GM12878 (cell line): Measurements from ENCODE around the gene ARHGEF1. TPM values are rescaled to one million over a fixed set of nuclear protein-coding genes. Genes with fewer than 3 reads are reported as not detected.
"Not testable (repeated sequence)": the region's sequence is repeated elsewhere in the genome, so short reads cannot be mapped to it uniquely, and the experiment has no call there.

Experiments used
- ATAC-seq: fragments of 200-7000 bp; cut with Tn5 transposase; 3 replicates; pipeline ENCODE4 v1.9.1; 2020; ENCODE audit warnings: mild to moderate bottlenecking, moderate library complexity
- BruUV-seq: library from RNA; stranded (reverse); fragments of 400-500 nt; replicated peaks from 2 replicates; lab custom pipeline; 2021; lab: Mats Ljungman, UMichigan
- CTCF ChIA-PET: fragments of 300-600 bp; sonication (Branson Sonifier 250); formaldehyde crosslinking; extraction: SDS; loops from one replicate; lab custom pipeline; 2021; ENCODE audit warnings: inconsistent platforms; lab: Yijun Ruan, JAX
- POLR2A ChIA-PET: fragments of 350-600 bp; formaldehyde crosslinking; extraction: SDS; loops from one replicate; lab custom pipeline; 2021; ENCODE audit warnings: inconsistent platforms; lab: Charles Lee
- RAD21 ChIA-PET: fragments of 300-600 bp; sonication (Branson Sonifier 250); formaldehyde crosslinking; loops from one replicate; lab custom pipeline; 2023; ENCODE audit warnings: antibody characterized with exemption; ENCODE audit not compliant: unreplicated experiment; lab: Charles Lee
- SMC1A ChIA-PET: fragments of 300-600 bp; sonication (Branson Sonifier 250); formaldehyde crosslinking; loops from one replicate; lab custom pipeline; 2023; ENCODE audit not compliant: unreplicated experiment, uncharacterized antibody; lab: Charles Lee
- DNase-seq: peaks from one replicate; pipeline ENCODE4 v3.0.0-alpha.2; 2011; ENCODE audit warnings: low read depth, low spot score
- FAIRE-seq: peaks from 3 replicates; lab custom pipeline; 2011; peaks lifted over from hg19 to GRCh38; lab: Jason Lieb, UNC
- H2AFZ ChIP-seq: 2 replicates; pipeline ENCODE4 v1.6.0; 2011; ENCODE audit warnings: low read depth, low read length, control low read depth; ENCODE audit not compliant: control insufficient read depth
- H3K27ac ChIP-seq: 2 replicates; pipeline ENCODE4 v1.5.1; 2011; ENCODE audit warnings: control low read depth; ENCODE audit not compliant: control insufficient read depth, insufficient read depth
- H3K27me3 ChIP-seq, 2 experiments: replicated peaks in 1 of 2; 2 replicates each; pipeline versions ENCODE4 v1.6.0 to v1.6.1; 2011; ENCODE audit warnings: low read length in 1 of 2; ENCODE audit not compliant: control insufficient read depth in 2 of 2, insufficient read depth in 2 of 2
- H3K36me3 ChIP-seq, 2 experiments: 2 replicates each; pipeline ENCODE4 v1.5.1; 2011; ENCODE audit warnings: low read length in 1 of 2; ENCODE audit not compliant: control insufficient read depth in 2 of 2, insufficient read depth in 2 of 2
- H3K4me1 ChIP-seq: 2 replicates; pipeline ENCODE4 v1.6.1; 2011; ENCODE audit warnings: mild to moderate bottlenecking, low read length, moderate library complexity, mixed read lengths; ENCODE audit not compliant: control insufficient read depth, insufficient read depth
- H3K4me2 ChIP-seq: 2 replicates; pipeline ENCODE4 v1.6.0; 2011; ENCODE audit warnings: control low read depth; ENCODE audit not compliant: control insufficient read depth, insufficient read depth
- H3K4me3 ChIP-seq: fragments of 200-600 bp; sonication (generic); 2 replicates; pipeline ENCODE4 v1.5.1; 2016
- H3K79me2 ChIP-seq: 2 replicates; pipeline ENCODE4 v1.6.0; 2011; ENCODE audit warnings: low read length; ENCODE audit not compliant: control insufficient read depth, insufficient read depth
- H3K9ac ChIP-seq: 2 replicates; pipeline ENCODE4 v1.8.0; 2011; ENCODE audit warnings: low read length, control low read depth, mixed read lengths; ENCODE audit not compliant: control insufficient read depth, insufficient read depth
- H3K9me3 ChIP-seq: replicated peaks from 3 replicates; pipeline ENCODE4 v1.5.1; 2011; ENCODE audit warnings: mild to moderate bottlenecking, low read length; ENCODE audit not compliant: control insufficient read depth, insufficient read depth
- H4K20me1 ChIP-seq: 2 replicates; pipeline ENCODE4 v1.6.0; 2011; ENCODE audit not compliant: control insufficient read depth, insufficient read depth
- MYB ChIP-seq: fragments of 150-350 bp; IDR thresholded peaks from 2 replicates; pipeline ENCODE4 v1.6.1; 2014; ENCODE audit warnings: mild to moderate bottlenecking, low read depth, low read length, borderline replicate concordance
- NKRF ChIP-seq: fragments of 450-650 bp; conservative IDR thresholded peaks from 2 replicates; pipeline ENCODE4 v1.6.1; 2017; ENCODE audit warnings: mild to moderate bottlenecking, moderate library complexity
- NR2F1 ChIP-seq: fragments of 450-650 bp; conservative IDR thresholded peaks from 2 replicates; pipeline ENCODE4 v1.6.1; 2017; ENCODE audit warnings: mild to moderate bottlenecking
- WGBS: methylation state at CpG from one replicate; pipeline ENCODE4 v1.1.6; 2016; ENCODE audit warnings: low lambda C conversion rate; ENCODE audit not compliant: insufficient replicate concordance, insufficient coverage; ENCODE audit errors: missing lambda C conversion rate; 5-methylcytosine and 5-hydroxymethylcytosine counted together
- in situ Hi-C: fragments of 300-500 bp; cut with MboI; formaldehyde crosslinking; loops from 9 replicates; pipeline ENCODE4 v1.14.3; 2018; ENCODE audit warnings: mixed read lengths
- intact Hi-C: fragments of 100-400 bp; cut with micrococcal nuclease; formaldehyde crosslinking; loops from one replicate; pipeline ENCODE4 v1.14.2; 2022; ENCODE audit not compliant: unreplicated experiment
- polyA plus RNA-seq, 11 experiments: library from polyadenylated mRNA; depleted of rRNA in 4 of 11; unstranded in 6 of 11; stranded (reverse) in 5 of 11; fragments of >200 nt; fragmentation: Nextera tagmentation in 4 of 11; fragmentation: Illumina TruSeq in 1 of 11; extraction: Ambion mirVana in 4 of 11; extraction: Trizol in 1 of 11; gene quantifications; 1 replicate in 1 of 11; 2 replicates in 10 of 11; pipeline versions ENCODE4 v1.2.1 to v1.2.3, GENCODE V29; 2011 to 2016; ENCODE audit warnings: inconsistent platforms in 2 of 11, missing spikeins in 2 of 11, low read depth in 1 of 11
- total RNA-seq, 4 experiments: library from RNA; depleted of rRNA in 3 of 4; stranded (reverse); fragments of >200 nt in 3 of 4; fragmentation: Illumina TruSeq in 1 of 4; extraction: Trizol in 1 of 4; gene quantifications; 2 replicates each; pipeline versions ENCODE4 v1.2.1 to v1.2.3, GENCODE V29; 2013 to 2021
- TF ChIP-seq, protein P1 (sequence below): IDR thresholded peaks from 2 replicates; pipeline ENCODE4 v1.6.1; 2012; ENCODE audit warnings: improper control_type of control experiment, low read depth, low read length; ENCODE audit not compliant: insufficient replicate concordance
- TF ChIP-seq, protein P2 (sequence below): fragments of 150-350 bp; IDR thresholded peaks from 2 replicates; pipeline ENCODE4 v1.6.1; 2014; ENCODE audit warnings: mild to moderate bottlenecking, low read depth, low read length

The ARHGEF1 gene
- total and polyA plus RNA-seq, 10 of the 15 experiments (the other 5 are each of a cell fraction or from before 2014, with no cell fraction given) = 1.2 to 207 (median 53.9) TPM

GRCh38 chr19:41872775-41873647, 10.0 kb upstream of the ARHGEF1 start (continued):
- TF ChIP-seq, protein P1, sequence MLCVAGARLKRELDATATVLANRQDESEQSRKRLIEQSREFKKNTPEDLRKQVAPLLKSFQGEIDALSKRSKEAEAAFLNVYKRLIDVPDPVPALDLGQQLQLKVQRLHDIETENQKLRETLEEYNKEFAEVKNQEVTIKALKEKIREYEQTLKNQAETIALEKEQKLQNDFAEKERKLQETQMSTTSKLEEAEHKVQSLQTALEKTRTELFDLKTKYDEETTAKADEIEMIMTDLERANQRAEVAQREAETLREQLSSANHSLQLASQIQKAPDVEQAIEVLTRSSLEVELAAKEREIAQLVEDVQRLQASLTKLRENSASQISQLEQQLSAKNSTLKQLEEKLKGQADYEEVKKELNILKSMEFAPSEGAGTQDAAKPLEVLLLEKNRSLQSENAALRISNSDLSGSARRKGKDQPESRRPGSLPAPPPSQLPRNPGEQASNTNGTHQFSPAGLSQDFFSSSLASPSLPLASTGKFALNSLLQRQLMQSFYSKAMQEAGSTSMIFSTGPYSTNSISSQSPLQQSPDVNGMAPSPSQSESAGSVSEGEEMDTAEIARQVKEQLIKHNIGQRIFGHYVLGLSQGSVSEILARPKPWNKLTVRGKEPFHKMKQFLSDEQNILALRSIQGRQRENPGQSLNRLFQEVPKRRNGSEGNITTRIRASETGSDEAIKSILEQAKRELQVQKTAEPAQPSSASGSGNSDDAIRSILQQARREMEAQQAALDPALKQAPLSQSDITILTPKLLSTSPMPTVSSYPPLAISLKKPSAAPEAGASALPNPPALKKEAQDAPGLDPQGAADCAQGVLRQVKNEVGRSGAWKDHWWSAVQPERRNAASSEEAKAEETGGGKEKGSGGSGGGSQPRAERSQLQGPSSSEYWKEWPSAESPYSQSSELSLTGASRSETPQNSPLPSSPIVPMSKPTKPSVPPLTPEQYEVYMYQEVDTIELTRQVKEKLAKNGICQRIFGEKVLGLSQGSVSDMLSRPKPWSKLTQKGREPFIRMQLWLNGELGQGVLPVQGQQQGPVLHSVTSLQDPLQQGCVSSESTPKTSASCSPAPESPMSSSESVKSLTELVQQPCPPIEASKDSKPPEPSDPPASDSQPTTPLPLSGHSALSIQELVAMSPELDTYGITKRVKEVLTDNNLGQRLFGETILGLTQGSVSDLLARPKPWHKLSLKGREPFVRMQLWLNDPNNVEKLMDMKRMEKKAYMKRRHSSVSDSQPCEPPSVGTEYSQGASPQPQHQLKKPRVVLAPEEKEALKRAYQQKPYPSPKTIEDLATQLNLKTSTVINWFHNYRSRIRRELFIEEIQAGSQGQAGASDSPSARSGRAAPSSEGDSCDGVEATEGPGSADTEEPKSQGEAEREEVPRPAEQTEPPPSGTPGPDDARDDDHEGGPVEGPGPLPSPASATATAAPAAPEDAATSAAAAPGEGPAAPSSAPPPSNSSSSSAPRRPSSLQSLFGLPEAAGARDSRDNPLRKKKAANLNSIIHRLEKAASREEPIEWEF = no peak
- TF ChIP-seq NR2F1 (no peak), MYB (no peak), NKRF (no peak)
- TF ChIP-seq, protein P2, sequence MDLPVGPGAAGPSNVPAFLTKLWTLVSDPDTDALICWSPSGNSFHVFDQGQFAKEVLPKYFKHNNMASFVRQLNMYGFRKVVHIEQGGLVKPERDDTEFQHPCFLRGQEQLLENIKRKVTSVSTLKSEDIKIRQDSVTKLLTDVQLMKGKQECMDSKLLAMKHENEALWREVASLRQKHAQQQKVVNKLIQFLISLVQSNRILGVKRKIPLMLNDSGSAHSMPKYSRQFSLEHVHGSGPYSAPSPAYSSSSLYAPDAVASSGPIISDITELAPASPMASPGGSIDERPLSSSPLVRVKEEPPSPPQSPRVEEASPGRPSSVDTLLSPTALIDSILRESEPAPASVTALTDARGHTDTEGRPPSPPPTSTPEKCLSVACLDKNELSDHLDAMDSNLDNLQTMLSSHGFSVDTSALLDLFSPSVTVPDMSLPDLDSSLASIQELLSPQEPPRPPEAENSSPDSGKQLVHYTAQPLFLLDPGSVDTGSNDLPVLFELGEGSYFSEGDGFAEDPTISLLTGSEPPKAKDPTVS = no peak

DNA sequence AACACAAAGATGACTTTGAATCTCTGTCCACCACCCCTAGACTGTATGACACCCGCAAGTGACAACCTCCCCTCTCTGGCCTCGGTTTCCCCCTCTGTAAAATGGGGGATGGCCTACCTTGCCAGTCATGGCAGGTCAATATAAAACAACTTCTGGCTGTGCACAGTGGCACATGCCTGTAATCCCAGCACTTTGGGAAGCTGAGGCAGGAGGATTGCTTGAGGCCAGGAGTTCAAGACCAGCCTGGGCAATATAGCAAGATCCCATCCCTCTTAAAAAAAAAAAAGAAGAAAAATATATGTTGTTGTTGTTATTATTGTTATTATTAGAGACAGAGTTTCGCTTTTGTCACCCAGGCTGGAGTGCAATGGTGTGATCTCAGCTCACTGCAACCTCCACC, 7.0 kb upstream of the ARHGEF1 start:
- H3K36me3 ChIP-seq, H3K9me3 ChIP-seq, ATAC-seq, H3K27me3 ChIP-seq, in situ Hi-C loops, DNase-seq, H2AFZ ChIP-seq, FAIRE-seq, H4K20me1 ChIP-seq, BruUV-seq: not testable (repeated sequence)
- SMC1A ChIA-PET = interaction anchor here (0.6 to 8.2 kb wide), 8 partner anchors 10 to 248 kb away, joined by 3 to 57 read pairs (median 4); partner anchors contain the start of gene RPS19
- peak overlapping the region; percentile 81 for H3K4me2 ChIP-seq
- CTCF ChIA-PET = interaction anchor here (1.1 to 9.0 kb wide), 7 partner anchors 11 to 76 kb away, joined by 3 to 136 read pairs (median 63); partner anchors contain the start of genes ARHGEF1 and RPS19
- POLR2A ChIA-PET = interaction anchor here (0.6 to 6.5 kb wide), 15 partner anchors 9 to 1590 kb away, joined by 3 to 90 read pairs (median 5); partner anchors contain the start of gene RPS19
- H3K4me1 ChIP-seq = peaks cover 56% of the 10 kb centered on the region
- intact Hi-C loops = loop anchor here (2.0 kb wide), 1 partner anchor 69 kb away; no protein-coding TSS in a partner anchor
- H3K27ac ChIP-seq = peak overlapping the region; percentile 94
- WGBS = 16% methylated on average over 3 of the region's 3 CpGs
- peak overlapping the region; percentile 14 for H3K9ac ChIP-seq
- 0 out of 2 replicates have a peak overlapping the region, but pooled peaks have one; percentile 4 for H3K4me3 ChIP-seq
- RAD21 ChIA-PET = interaction anchor here (0.6 to 8.7 kb wide), 20 partner anchors 9 to 394 kb away, joined by 3 to 120 read pairs (median 4); partner anchors contain the start of genes ARHGEF1, ERFL, RABAC1 and RPS19
- peaks cover 36% of the 10 kb centered on the region for H3K79me2 ChIP-seq
